Fibroblast of skin of left quadriceps (primary cell): Measurements from ENCODE around the gene NEMP1.
A peak's percentile ranks its signal among the peaks of the same experiment; 100 is the strongest.
"Not testable (repeated sequence)": the region's sequence is repeated elsewhere in the genome, so short reads cannot be mapped to it uniquely, and the experiment has no call there.

ENCODE experiments used
- DNase-seq, 2 experiments: peaks; one replicate each; pipeline ENCODE4 v3.0.0-alpha.2; 2013; ENCODE audit warnings: low read depth in 2 of 2

The NEMP1 gene

DNA sequence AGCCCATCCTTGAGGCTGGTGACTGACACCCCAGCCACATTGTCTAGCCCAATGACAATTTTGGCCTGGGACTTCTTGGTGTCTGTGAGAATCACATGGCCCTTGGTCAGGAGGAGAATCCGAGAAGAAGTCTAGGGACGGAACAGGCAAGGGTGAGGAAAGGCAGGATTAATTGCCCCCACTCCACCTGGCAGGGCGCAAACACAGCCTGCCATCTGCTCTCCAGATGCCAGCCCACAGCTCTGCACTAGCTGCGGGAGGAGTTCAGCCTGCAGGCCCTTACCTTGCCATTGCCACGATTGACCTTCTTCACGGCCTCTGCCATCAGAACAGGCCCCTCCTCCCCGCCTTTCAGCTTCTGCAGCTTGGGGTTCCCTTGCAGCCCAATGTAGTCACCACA is 49.1 kb downstream of the NEMP1 start:
- DNase-seq: no peak

DNA sequence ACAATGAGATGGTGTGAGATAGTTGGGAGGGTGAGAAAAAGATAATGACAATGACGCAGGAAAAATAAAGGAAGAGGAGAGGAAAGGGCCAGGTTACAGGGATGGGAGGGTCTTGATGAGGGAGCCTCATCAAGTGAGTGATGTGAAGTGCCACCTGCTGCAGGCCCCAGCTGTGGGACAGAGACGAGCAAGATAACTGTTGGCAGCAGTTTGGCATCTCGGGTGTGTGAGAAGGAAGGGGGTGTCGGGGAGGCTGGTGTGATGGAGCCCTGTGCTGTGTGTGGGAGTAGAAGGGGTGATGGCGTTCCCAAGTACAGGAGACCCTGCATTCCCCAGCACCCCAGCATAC is 50.8 kb downstream of the NEMP1 start:
- DNase-seq: no peak

DNA sequence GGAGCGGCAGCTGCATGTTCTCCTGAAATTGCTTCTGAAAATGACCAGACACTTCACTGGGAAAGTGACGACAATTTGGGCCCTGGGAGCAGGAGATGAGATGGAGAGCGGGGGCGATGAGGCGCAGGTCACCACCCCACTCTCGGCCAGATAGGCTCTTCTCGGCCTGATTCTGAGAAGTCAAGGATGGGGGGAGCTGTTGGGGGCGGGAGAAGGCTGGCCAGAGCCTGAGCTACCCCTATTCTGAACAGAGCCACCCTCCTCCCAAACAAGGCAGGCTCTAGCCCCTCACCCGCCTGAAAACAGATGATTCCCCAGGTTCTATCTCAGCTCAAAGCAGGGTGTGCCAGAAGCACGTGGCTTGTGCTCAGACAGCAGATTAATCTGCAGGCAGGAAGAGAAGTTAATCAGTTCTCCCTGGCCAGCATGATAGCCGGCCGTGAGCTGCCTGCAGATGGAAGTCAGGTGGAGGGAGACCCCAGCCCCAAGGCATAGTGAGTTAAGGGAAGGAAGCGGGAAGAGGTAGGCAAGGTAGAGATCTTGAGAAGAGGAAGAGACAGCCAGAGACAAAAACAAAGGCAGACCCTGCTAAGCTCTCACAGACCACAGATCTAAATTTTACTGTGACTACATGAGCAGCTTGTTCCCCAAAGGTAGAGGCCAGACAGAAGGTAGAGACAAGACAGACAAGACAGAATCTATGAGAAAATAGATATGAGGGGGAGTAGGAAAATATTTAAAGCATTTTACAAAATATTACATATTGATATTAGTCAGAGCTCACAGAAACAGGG is 51.4 kb downstream of the NEMP1 start:
- DNase-seq: no peak

DNA sequence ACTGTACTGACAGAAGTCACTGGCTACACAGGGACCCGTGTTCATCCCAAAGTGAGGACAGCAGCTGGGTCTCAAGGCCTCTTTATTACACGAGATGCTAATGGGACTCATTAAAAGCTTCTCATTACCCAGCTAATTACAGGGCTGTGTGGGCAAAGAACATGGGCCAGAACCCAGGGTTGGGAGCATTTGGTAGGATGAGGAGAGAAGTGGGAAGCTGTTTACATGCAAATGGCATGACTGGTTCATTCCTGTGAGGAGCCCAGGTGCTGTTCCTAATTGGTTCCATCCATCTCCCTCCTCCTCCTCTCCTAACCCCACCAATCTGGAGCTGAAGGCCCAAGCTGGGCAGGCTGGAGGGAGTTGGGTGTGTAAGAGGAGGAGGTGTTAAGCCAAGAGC is 53.4 kb downstream of the NEMP1 start:
- no peak for DNase-seq

DNA sequence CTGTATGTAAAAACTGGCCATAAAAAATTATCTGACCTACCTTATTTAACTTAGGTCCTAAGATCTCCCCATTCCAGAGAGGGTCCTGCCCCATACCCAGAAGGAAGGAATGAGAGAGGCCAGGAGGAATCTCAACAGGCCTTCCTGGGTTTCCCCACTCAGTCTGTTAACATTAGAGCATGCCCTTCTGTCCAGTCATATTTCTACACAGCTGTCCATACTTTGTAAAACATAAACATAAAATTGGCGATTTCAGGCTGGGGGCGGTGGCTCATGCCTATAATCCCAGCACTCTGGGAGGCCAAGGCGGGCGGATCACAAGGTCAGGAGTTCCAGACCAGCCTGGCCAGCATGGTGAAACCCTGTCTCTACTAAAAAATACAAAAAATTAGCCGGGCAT is 56.3 kb downstream of the NEMP1 start:
- DNase-seq: not testable (repeated sequence)

DNA sequence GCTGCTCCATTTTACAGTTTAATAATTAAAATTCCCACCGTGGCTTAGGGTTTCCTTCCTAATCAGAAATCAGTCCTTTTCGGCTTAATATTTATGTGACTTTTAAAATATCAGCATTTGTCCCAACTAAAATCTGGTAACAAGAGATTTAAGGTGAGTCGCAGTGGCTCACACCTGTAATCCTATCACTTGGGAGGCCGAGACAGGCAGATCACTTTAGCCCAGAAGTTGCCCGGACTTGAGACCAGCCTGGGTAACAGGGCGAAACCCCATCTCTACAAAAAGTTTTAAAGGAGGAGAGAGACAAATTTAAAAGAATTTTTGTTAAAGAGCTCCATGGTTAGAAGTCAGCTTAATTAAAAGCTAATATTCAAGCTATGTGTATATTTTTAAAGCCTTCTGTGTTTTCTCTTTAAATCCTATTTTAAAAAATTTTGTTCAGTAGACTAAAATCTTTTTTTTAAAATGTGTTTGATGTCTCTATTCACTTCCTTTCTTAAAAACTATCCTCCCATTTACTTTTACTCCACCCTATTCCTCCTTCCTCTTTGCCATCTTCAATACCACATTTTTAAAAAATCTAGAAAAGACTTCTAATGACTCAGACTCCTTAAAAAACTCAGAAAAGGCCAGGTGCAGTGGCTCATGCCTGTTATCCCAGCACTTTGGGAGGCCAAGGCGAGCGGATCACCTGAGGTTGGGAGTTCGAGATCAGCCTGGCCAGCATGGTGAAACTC is 58.4 kb downstream of the NEMP1 start:
- DNase-seq: no peak

DNA sequence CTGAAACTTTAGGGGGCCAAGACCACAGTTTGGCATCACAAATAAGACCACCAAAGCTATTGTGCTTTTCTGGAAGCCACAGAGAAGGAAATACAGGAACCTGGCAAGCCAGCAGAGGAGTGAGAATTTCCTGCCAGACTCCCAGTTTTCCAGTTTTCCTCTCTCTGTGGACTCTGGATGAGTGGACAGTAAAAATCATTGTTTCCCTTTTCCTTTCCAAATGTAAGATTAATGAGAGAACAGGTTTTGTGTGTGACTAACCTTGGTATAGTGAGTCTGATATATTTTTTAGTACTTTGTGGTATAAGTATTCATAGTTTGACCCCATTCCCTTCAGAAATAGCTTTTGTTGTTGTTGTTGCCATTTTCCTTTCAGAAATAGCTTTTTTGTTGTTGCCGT is 59.7 kb downstream of the NEMP1 start:
- DNase-seq: no peak

DNA sequence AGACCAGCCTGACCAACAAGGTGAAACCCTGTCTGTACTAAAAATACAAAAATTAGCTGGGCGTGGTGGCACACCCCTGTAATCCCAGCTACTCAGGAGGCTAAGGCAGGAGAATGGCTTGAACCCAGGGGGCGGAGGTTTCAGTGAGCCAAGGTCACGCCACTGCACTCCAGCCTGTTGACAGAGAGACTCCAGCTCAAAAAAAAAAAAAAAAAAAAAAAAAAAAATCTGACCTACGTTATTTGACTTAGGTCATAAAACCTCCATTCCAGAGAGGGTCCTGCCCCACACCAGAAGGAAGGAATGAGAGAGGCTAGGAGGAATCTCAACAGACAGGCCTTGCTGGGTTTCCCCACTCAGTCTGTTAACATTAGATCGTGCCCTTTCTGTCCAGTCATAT is 60.2 kb downstream of the NEMP1 start:
- DNase-seq: not testable (repeated sequence)

DNA sequence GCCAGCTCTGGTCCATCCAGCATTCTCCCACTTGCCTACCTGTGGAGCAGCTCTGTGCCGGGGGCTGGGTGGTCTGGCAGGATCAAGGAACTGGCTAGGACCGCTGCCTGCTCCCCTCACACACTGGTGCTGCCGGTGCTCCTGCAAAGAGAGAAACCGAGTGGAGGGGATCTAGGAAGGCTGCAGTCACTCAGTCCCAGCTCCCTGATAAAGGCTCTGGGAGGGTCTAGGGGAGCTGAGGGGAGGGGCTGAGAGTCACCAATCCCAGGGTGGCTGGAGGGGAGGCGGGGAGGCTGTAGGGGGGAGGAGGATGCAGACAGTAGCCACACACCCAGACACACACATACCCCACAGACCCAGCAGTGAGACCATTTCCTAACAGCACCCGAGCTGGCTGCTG is 62.2 kb downstream of the NEMP1 start, which contains the start of gene TAC3:
TAC3 (minus strand) TSS at position 182 of the 400 bp plus-strand sequence. CDS start 732 bp downstream, outside the sequence.
- no peak for DNase-seq

DNA sequence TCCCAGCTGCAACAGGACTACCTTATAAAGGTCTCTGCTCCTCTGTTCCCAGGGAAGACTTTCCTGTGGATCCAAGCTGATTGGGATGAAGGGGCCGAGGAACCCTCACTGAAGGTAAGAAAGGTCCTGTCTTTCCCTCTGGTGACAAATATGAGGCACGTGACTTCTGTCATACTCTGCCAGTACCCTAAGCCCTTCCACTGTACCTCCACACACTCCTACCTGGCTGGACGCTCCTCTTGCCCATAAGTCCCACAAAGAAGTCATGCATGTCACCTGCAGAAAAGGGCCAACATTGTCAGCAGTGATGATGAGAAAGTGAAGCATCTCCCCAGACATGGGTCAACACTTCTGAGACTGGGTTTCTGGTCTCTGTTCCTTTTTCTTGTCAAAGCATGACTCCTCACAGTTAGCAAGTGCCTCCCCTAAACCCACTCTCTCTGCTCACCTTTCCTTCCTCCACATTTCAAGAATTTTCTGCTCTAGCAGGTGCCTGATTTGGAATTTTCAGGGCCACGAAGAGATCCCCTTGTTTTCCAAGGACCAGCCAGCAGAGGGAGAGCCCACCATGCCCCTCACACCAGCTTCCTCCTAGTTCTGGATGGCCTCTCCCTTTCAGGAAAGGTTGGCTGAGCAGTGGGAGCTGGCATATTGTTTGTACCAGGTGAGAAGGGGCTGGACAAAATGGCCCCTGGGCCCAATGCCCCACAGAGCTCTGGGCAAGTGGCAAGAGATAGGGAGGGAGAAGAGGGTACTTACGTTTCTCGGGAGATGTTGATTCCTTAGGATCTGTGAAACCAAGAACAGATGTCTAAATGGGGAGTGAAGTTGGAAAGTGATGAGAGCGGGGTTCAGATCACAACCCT is 65.8 kb downstream of the NEMP1 start:
- no peak for DNase-seq

DNA sequence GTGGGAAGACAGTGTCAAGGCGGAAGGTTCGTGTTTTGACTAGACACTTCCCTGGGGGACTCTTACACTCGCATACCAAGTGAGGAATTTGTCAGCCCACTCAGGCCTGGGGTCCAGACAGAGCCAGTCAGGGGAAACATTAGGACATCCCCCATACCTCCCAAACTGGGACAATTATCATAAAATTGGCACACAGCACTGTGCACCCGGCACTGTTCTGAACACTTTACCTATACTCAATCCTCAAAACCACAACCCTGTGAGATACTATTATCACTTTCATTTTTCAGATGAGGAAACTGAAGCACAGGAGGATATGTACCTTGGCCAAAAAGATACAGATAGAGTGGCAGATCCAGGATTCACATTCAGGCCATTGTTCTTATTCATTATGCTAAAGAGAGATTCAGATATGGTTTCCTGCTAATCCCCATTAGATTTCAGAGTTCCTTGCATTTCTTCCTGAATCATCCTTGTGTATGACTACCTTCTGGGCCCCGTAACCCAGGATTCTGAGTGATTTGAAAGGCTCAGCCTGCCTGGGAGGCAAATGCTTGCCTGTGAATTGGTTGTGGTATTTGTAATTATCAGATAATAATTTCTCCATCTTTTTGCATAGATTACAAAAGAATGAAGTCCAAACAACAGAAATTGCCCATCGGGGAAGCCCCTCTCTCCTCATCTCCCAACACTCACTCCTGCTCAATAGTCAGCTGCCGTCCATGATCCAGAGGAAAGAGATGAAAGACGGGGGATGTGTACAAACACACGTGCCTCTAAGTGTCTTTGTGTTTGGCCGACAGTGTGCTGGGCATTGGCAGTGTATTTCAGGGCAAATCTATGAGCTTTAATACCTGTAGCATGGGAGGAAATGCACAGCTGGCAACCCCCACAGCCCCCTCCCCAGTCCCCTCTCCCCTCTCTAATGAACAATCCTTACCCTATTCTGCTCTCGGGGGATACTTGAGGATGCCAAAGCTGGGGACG is 66.9 kb downstream of the NEMP1 start:
- DNase-seq: no peak

DNA sequence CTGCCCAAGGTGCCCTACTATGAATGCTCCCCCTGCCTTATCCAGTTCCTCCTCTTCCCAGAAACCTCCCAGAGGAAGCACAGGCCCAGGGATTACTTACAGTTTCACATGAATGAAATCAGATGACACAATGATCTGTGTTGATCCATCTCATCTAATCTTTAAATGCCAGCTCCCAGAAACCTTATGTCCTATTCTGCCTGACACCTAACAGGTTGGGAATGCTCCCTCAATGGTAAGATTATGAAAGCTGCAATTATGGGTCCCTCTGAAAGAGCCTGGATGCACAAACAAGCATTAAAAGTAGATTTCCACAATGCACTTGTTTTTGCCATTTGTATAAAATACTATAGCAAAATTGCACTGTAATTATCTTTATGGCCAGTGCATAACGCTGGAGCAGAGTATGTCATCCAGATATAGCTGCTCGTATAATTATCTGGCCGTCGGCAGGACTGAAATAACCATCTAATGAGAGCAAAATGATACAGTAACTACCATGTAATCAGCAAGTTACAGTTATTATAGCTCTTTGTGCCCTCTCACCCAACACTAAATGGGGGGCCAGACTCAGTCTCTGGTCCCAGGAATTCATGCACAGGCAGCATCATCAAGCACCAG is 67.9 kb downstream of the NEMP1 start:
- DNase-seq: no peak

DNA sequence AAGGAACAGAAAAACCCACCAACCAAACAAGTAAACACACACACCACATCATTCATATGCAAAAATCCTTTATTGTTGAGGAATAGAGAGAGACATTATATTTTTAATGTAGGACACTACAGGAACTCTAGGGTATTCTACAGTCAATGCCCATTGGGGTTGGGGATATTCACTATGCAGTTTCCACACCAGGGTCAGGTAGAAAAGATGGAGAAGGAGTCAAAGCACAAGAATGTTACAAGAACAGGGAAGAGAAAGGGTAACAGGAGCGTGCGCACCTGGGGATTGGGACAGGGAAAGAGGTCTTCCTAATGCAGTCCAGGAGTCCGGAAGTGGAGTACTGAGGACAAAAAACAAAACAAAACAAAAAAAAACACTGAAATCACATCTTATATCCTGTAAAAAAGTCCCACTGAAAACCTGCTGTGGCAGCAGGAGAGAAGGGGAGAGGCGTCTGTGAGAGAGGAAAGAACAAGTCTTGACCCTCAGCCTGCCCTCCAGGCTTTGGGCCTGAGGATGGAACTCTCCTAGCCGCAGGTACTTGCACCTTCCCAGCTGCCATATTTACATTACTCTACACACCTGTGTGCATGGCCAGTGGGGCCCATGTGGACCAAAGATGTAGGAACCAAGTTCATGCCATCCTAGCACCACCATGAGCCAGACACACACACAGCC is 68.5 kb downstream of the NEMP1 start:
- no peak for DNase-seq

DNA sequence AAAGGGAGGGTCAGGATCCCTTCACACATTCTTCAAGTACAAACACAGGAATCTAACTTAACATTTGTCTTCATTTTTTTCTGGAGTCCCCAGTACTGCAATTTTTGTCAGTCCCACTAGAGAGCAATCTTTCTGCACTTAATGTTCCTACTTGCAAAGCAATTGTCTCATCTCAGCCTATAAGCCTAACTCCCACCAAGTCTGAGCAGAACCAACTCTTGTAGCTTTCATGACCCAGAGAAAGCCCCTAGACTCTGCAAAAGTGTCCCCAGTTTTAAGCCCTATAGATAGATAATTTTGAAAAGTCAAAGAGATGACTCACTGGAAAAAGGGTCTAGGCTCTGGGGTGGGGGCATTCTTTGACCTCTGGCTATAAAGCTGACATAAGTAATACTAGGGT is 70.4 kb downstream of the NEMP1 start:
- DNase-seq: peak; percentile 36 to 40

DNA sequence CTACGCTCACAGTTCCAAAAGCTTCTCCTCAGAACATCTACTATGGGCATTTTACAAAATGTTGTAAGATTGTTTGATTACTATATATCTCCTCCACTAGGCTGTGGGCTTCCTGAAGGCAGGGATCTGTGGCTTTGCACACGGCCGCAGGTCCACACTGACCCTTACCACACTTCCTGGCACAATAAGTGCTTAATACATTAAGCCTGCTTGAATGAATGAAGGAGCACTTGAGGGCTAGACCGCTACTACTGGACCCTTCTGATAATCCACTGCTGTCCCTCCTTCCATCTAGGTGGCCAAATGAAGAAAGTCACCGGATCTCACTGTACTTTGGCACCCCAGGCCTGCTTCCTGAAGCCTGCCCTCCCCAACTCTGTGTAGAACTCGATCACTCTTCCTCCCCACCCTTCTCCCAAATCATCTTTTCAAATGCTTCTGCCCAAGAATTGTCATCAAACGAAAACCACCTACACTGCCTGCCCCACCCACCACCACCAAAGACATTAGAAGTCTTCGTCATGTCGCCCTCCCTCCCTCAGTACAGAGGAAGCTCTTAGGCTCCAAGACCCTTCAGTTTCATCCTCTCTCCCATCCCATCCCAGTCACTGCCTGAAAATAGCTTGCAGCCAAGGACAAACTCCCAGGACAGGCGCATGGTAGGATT is 71.6 kb downstream of the NEMP1 start:
- DNase-seq: no peak

DNA sequence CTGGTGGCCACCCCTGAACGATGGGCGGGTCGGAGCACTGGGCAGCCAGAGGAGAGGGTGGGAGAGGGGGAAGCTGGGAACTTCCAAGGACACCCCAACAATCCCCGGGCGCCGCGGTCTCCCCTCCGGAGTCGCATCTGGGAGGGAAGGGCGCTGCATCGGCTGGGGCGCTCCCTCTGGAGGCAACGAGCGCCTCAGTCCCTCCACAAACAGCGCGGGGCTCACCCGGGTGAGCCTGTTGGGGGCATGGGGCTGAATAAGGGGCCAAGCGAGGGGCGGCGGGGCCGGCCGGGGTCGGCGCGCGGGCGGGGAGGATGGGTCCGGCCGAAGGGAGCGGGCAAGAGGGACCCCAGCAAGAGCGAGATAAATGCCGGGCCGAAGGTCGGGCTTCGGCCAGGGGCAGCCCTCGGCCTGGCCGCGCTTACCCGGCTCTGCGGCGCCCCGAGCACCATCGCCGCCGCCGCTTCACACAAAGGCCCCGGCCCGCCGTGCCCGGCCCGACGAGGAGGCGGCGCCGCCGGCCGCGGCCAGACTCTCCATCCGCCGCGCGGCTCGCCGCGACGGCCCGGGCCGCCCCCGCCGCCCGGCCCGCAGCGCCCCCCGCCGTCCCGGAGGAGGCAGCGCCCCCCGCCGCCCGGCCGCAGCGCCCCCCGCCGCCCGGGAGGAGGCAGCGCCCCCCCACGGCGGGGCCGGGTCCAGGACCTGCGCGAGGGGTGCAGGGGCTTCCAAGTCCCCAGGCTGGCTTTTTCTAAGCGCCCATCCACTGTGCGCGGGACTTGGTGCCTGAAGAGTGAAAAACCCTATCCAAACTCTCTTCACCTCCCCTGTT is 72.4 kb downstream of the NEMP1 start, which contains the start of gene ZBTB39:
ZBTB39 (minus strand) TSS at position 567 of the 829 bp plus-strand sequence. CDS start 1,629 bp downstream, outside the sequence.
- DNase-seq: peak; percentile 22 to 32
